ENCODE measurements around the gene FAM98B.

Gene FAM98B

DNA sequence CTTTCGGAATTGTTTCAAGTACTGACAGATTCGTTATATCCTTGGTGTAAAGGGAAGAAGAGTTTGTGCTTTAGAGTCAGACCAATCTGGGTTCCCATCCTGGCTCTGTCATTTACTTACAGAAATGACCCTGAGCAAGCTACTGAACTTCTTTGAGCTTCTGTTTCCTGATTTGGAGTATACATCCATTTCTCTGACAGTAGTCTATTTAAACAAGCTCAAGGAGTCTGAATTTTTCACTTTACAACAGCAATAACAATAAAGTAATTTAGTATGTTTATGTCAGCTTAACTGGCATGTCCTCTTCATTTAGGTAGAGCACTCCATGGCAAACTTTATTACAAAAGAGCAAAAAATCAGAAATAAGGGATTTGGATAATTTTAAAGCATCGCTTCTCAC lies 27.8 kb downstream of the FAM98B start:
- no peak overlapping the region for H3K9ac ChIP-seq
- H3K27me3 ChIP-seq (ENCODE audit: insufficient read depth, low read depth), result no peaks in the 10 kb centered on the region
- no peaks in the 10 kb centered on the region for H4K20me1 ChIP-seq (ENCODE audit: insufficient read depth)
- no peak overlapping the region for H3K4me2 ChIP-seq
- H2AFZ ChIP-seq (ENCODE audit: low read depth), result no peak overlapping the region
- H3K36me3 ChIP-seq (ENCODE audit: insufficient read depth), result no peaks in the 10 kb centered on the region
- H3K79me2 ChIP-seq (ENCODE audit: insufficient read depth, low read depth), result no peaks in the 10 kb centered on the region
- no peak overlapping the region for H3K27ac ChIP-seq
- no peaks in the 10 kb centered on the region for H3K4me1 ChIP-seq (ENCODE audit: low read depth, poor library complexity, severe bottlenecking)
- no peak overlapping the region for H3K4me3 ChIP-seq (IDR thresholded peaks at IDR 0.05; ENCODE audit: insufficient read depth, low read depth, low read length)
- TF ChIP-seq, protein P1, sequence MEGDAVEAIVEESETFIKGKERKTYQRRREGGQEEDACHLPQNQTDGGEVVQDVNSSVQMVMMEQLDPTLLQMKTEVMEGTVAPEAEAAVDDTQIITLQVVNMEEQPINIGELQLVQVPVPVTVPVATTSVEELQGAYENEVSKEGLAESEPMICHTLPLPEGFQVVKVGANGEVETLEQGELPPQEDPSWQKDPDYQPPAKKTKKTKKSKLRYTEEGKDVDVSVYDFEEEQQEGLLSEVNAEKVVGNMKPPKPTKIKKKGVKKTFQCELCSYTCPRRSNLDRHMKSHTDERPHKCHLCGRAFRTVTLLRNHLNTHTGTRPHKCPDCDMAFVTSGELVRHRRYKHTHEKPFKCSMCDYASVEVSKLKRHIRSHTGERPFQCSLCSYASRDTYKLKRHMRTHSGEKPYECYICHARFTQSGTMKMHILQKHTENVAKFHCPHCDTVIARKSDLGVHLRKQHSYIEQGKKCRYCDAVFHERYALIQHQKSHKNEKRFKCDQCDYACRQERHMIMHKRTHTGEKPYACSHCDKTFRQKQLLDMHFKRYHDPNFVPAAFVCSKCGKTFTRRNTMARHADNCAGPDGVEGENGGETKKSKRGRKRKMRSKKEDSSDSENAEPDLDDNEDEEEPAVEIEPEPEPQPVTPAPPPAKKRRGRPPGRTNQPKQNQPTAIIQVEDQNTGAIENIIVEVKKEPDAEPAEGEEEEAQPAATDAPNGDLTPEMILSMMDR (conservative IDR thresholded peaks at IDR 0.05; ENCODE audit: low read depth, low read length), result no peak

DNA sequence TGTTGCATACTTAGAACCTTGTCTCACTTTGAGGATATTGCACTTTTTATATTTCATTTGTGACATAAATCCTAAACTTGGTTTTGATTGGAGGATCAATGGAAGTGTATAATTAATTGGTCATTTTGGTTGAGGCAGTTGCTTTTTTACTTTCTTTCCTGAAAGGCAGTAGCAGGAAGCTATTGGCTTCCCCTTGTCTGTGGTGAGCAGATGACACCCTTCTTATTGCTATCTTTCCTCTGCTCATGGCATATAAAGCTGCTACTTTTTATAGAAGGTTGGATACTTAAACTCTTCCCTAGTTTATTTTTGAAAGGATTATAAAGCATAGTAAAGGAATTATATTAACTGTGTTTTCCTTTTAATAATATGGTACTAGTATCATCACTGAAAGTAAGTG lies 28.6 kb downstream of the FAM98B start:
- H3K9ac ChIP-seq, result no peak overlapping the region
- H3K4me1 ChIP-seq (ENCODE audit: low read depth, poor library complexity, severe bottlenecking), result no peaks in the 10 kb centered on the region
- H3K36me3 ChIP-seq (ENCODE audit: insufficient read depth), result no peaks in the 10 kb centered on the region
- no peaks in the 10 kb centered on the region for H3K27me3 ChIP-seq (ENCODE audit: insufficient read depth, low read depth)
- TF ChIP-seq, protein P1 (conservative IDR thresholded peaks at IDR 0.05; ENCODE audit: low read depth, low read length), result no peak
- no peak overlapping the region for H3K4me3 ChIP-seq (IDR thresholded peaks at IDR 0.05; ENCODE audit: insufficient read depth, low read depth, low read length)
- no peaks in the 10 kb centered on the region for H4K20me1 ChIP-seq (ENCODE audit: insufficient read depth)
- H3K4me2 ChIP-seq, result no peak overlapping the region
- H3K27ac ChIP-seq, result no peak overlapping the region
- no peak overlapping the region for H2AFZ ChIP-seq (ENCODE audit: low read depth)
- no peaks in the 10 kb centered on the region for H3K79me2 ChIP-seq (ENCODE audit: insufficient read depth, low read depth)

DNA sequence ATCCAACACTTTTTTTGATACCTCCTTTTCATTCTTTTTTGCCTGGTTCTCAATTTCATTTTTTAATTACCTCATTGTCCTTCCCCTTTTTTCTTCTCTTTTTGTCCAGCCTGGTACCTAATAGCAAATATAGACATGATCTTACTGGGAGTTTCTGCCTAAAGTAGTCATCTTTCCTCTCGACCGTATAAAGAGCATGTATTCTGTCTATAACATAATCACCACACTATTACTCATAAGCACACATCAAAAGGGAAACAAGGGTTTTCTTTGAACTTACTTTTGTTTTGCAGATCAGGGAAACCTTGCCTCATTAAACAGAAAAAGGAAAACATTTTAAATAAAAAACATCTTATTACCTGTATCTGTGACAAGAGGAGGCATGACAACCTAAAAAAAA lies 33.0 kb downstream of the FAM98B start:
- Histone ChIP-seq H3K4me2 (no peak overlapping the region), H3K27ac (no peak overlapping the region), H2AFZ (ENCODE audit: low read depth) (no peak overlapping the region), H3K4me3 (IDR thresholded peaks at IDR 0.05; ENCODE audit: insufficient read depth, low read depth, low read length) (no peak overlapping the region), H4K20me1 (ENCODE audit: insufficient read depth) (no peaks in the 10 kb centered on the region), H3K79me2 (ENCODE audit: insufficient read depth, low read depth) (no peaks in the 10 kb centered on the region), H3K36me3 (ENCODE audit: insufficient read depth) (no peaks in the 10 kb centered on the region), H3K4me1 (ENCODE audit: low read depth, poor library complexity, severe bottlenecking) (no peaks in the 10 kb centered on the region), H3K27me3 (ENCODE audit: insufficient read depth, low read depth) (no peaks in the 10 kb centered on the region), H3K9ac (no peak overlapping the region)
- TF ChIP-seq, protein P1 (conservative IDR thresholded peaks at IDR 0.05; ENCODE audit: low read depth, low read length), result no peak

DNA sequence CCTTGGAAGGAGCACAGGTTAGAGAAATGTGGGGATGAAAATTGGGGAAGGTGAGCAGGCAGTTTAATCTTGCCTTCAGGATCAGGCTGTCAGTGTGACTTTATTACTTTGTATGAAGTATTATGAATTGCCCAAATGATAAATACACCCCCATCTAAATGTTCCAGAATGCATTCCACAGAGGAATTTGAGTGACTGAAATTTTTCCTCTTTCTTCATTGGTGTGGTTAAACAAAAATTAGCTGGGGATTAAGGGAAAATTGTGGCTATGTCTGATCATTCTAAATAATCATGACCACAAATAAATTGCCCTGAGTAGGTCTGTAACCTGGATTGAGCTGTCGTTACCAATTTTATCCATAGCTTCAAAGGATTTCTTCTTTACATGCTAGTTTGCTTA lies 33.5 kb downstream of the FAM98B start:
- Histone ChIP-seq H2AFZ (ENCODE audit: low read depth) (no peak overlapping the region), H3K4me2 (no peak overlapping the region), H4K20me1 (ENCODE audit: insufficient read depth) (no peaks in the 10 kb centered on the region), H3K4me1 (ENCODE audit: low read depth, poor library complexity, severe bottlenecking) (no peaks in the 10 kb centered on the region), H3K79me2 (ENCODE audit: insufficient read depth, low read depth) (no peaks in the 10 kb centered on the region), H3K27me3 (ENCODE audit: insufficient read depth, low read depth) (no peaks in the 10 kb centered on the region), H3K9ac (no peak overlapping the region), H3K4me3 (IDR thresholded peaks at IDR 0.05; ENCODE audit: insufficient read depth, low read depth, low read length) (no peak overlapping the region), H3K36me3 (ENCODE audit: insufficient read depth) (no peaks in the 10 kb centered on the region), H3K27ac (no peak overlapping the region)
- TF ChIP-seq, protein P1 (conservative IDR thresholded peaks at IDR 0.05; ENCODE audit: low read depth, low read length), result no peak
